ENCODE results near the gene MT4.
A peak's percentile ranks its signal among the peaks of the same experiment; 100 is the strongest.

The MT4 gene

GRCh38 chr16:56517206-56517605 is 47.7 kb upstream of the MT4 start:
- no peak for TF ChIP-seq ZNF239 (tag by site-specific recombination; IDR thresholded peaks at IDR 0.05)
- TF ChIP-seq ZNF23 (tag by site-specific recombination; IDR thresholded peaks at IDR 0.05; ENCODE audit: borderline replicate concordance): no peak
- TF ChIP-seq ZNF518A (tag by site-specific recombination; conservative IDR thresholded peaks at IDR 0.05; ENCODE audit: low read depth): no peak
- no peak for TF ChIP-seq OSR2 (tag by site-specific recombination; IDR thresholded peaks at IDR 0.05)
- Histone ChIP-seq H3K36me3 (ENCODE audit: control insufficient read depth in 2 of 2, insufficient read depth in 1 of 2, low read length in 2 of 2) (peaks cover 4 to 10% of the 10 kb centered on the region in 2 experiments; a peak in 2 of 3 replicates), H3K27ac (ENCODE audit: extremely low read depth, low read depth, low read length) (no peak overlapping the region), H3K9me3 (ENCODE audit: control insufficient read depth, insufficient read depth, low read depth, low read length) (no peaks in the 10 kb centered on the region), H3K4me1 (ENCODE audit: control insufficient read depth, insufficient read depth, low read length) (0 out of 2 replicates have a peak, but pooled peaks cover 2% of the 10 kb centered on the region), H3K4me3 (ENCODE audit: low read depth, low read length) (no peak overlapping the region)
- CTCF ChIA-PET: interaction anchor here (0.5 to 1.6 kb wide), 5 partner anchors 11 to 185 kb away, joined by 3 to 5 read pairs (median 3); no protein-coding TSS in a partner anchor
- POLR2A ChIA-PET: no interaction called here

- H3K36me3 ChIP-seq (ENCODE audit: control insufficient read depth in 2 of 2, insufficient read depth in 1 of 2, low read length in 2 of 2): no peaks in the 10 kb centered on the region
- ChIA-PET CTCF (interaction anchor here (0.5 to 1.4 kb wide), 5 partner anchors 16 to 203 kb away, joined by 3 to 5 read pairs (median 3); no protein-coding TSS in a partner anchor), POLR2A (interaction anchor here (0.7 kb wide), 1 partner anchor 333 kb away, joined by 3 read pairs; no protein-coding TSS in a partner anchor)
- no peaks in the 10 kb centered on the region for H3K9me3 ChIP-seq (ENCODE audit: control insufficient read depth, insufficient read depth, low read depth, low read length)
- 0 out of 2 replicates have a peak, but pooled peaks cover 2% of the 10 kb centered on the region for H3K4me1 ChIP-seq (ENCODE audit: control insufficient read depth, insufficient read depth, low read length)
- H3K4me3 ChIP-seq (ENCODE audit: low read depth, low read length): no peak overlapping the region
- TF ChIP-seq ZNF23 (tag by site-specific recombination; IDR thresholded peaks at IDR 0.05; ENCODE audit: borderline replicate concordance) (no peak), ZNF596 (tag by site-specific recombination; IDR thresholded peaks at IDR 0.05) (no peak), ZNF16 (tag by site-specific recombination; IDR thresholded peaks at IDR 0.05; ENCODE audit: low read depth) (no peak), ZNF629 (tag by site-specific recombination; IDR thresholded peaks at IDR 0.05) (0 out of 2 replicates have a peak, but pooled peaks have one; percentile 25), PRDM6 (tag by site-specific recombination; IDR thresholded peaks at IDR 0.05) (no peak)
- no peak overlapping the region for H3K27ac ChIP-seq (ENCODE audit: extremely low read depth, low read depth, low read length)
Measured at GRCh38 chr16:56518425-56518824, 46.4 kb upstream of the MT4 start.

GRCh38 chr16:56519459-56520250 is 45.2 kb upstream of the MT4 start, which contains the start of gene BBS2:
Gene BBS2 (minus strand): TSS chr16:56520024. CDS start chr16:56519862, 162 bp downstream.
- Histone ChIP-seq H3K4me1 (ENCODE audit: control insufficient read depth, insufficient read depth, low read length) (0 out of 2 replicates have a peak, but pooled peaks cover 2% of the 10 kb centered on the region), H3K27ac (ENCODE audit: extremely low read depth, low read depth, low read length) (peak within 1 kb of the TSS; percentile 84), H3K4me3 (ENCODE audit: low read depth, low read length) (peak within 1 kb of the TSS; percentile 82), H3K9me3 (ENCODE audit: control insufficient read depth, insufficient read depth, low read depth, low read length) (no peaks in the 10 kb centered on the region), H3K36me3 (ENCODE audit: control insufficient read depth in 2 of 2, insufficient read depth in 1 of 2, low read length in 2 of 2) (no peaks in the 10 kb centered on the region)
- CTCF ChIA-PET: interaction anchor here (0.7 kb wide), 3 partner anchors 14 to 218 kb away, joined by 3 read pairs; no protein-coding TSS in a partner anchor
- POLR2A ChIA-PET: interaction anchor here (0.5 to 0.7 kb wide), 2 partner anchors 69 to 1288 kb away, joined by 3 to 6 read pairs; partner anchors contain the start of genes NUDT21 and OGFOD1
- no peak for TF ChIP-seq IKZF3 (tag by site-specific recombination; IDR thresholded peaks at IDR 0.05)
- 0 out of 2 replicates have a peak, but pooled peaks have one; percentile 23 for TF ChIP-seq ZSCAN30 (tag by site-specific recombination; IDR thresholded peaks at IDR 0.05)
- peak; percentile 96 for TF ChIP-seq ZXDB (tag by site-specific recombination; IDR thresholded peaks at IDR 0.05)
- peak; percentile 48; the same call in 1 of the 2 replicates for TF ChIP-seq ZNF24 (tag by site-specific recombination; IDR thresholded peaks at IDR 0.05)
- peak; percentile 58; the same call in 1 of the 2 replicates for TF ChIP-seq KLF17 (tag by site-specific recombination; IDR thresholded peaks at IDR 0.05)
- no peak for TF ChIP-seq ZFP37 (tag by site-specific recombination; IDR thresholded peaks at IDR 0.05)
- peak; percentile 50; the same call in 1 of the 2 replicates for TF ChIP-seq KLF10 (tag by site-specific recombination; IDR thresholded peaks at IDR 0.05)
- 0 out of 2 replicates have a peak, but pooled peaks have one; percentile 39 for TF ChIP-seq GLIS2 (tag by site-specific recombination; IDR thresholded peaks at IDR 0.05)
- peak; percentile 43; the same call in 1 of the 2 replicates for TF ChIP-seq KLF8 (tag by site-specific recombination; IDR thresholded peaks at IDR 0.05)
- peak; percentile 72 for TF ChIP-seq YY2 (tag by site-specific recombination; IDR thresholded peaks at IDR 0.05)
- peak; percentile 36; the same call in 1 of the 2 replicates for TF ChIP-seq SP2 (tag by site-specific recombination; IDR thresholded peaks at IDR 0.05)
- TF ChIP-seq ZBTB21 (tag by site-specific recombination; IDR thresholded peaks at IDR 0.05): no peak
